ENCODE measurements around the gene TOP3B. TPM values are rescaled to one million over a fixed set of nuclear protein-coding genes. Genes with fewer than 3 reads are reported as not detected.

The TOP3B gene
- total RNA-seq, 1 donor from 2014 or later = 27.9 TPM

DNA sequence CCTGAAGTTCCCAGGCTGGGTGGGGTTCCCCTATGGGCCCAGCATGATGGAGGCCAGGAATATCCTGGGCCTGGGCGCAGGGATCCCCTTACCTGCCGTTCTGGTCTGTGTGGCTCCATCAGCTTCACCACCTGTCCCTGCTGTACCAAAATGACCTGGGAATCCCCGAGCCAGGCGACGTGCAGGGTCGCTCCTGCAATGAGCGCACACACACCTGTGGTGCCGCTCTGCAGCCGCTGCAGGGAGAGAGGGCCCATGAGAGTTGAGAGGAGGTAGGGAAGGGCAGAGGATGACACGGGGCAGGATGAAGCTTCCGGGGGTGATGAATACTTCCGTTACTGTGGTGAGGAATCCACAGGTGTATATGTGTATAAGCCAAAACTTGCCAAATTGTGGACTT lies 51.5 kb downstream of the TOP3B start:
- H3K4me3 ChIP-seq (ENCODE audit: low read depth, low read length) = no peak overlapping the region
- FAIRE-seq (no peak), DNase-seq (ENCODE audit: low read depth) (no peak)
- peaks cover 33% of the 10 kb centered on the region for H3K36me3 ChIP-seq (ENCODE audit: control insufficient read depth, insufficient read depth, low read length)
- no peaks in the 10 kb centered on the region for H3K27me3 ChIP-seq (ENCODE audit: control insufficient read depth, insufficient read depth, low read length)
- TF ChIP-seq, protein P1, sequence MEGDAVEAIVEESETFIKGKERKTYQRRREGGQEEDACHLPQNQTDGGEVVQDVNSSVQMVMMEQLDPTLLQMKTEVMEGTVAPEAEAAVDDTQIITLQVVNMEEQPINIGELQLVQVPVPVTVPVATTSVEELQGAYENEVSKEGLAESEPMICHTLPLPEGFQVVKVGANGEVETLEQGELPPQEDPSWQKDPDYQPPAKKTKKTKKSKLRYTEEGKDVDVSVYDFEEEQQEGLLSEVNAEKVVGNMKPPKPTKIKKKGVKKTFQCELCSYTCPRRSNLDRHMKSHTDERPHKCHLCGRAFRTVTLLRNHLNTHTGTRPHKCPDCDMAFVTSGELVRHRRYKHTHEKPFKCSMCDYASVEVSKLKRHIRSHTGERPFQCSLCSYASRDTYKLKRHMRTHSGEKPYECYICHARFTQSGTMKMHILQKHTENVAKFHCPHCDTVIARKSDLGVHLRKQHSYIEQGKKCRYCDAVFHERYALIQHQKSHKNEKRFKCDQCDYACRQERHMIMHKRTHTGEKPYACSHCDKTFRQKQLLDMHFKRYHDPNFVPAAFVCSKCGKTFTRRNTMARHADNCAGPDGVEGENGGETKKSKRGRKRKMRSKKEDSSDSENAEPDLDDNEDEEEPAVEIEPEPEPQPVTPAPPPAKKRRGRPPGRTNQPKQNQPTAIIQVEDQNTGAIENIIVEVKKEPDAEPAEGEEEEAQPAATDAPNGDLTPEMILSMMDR (IDR thresholded peaks at IDR 0.05; ENCODE audit: insufficient read depth, low read length, severe bottlenecking) = no peak

DNA sequence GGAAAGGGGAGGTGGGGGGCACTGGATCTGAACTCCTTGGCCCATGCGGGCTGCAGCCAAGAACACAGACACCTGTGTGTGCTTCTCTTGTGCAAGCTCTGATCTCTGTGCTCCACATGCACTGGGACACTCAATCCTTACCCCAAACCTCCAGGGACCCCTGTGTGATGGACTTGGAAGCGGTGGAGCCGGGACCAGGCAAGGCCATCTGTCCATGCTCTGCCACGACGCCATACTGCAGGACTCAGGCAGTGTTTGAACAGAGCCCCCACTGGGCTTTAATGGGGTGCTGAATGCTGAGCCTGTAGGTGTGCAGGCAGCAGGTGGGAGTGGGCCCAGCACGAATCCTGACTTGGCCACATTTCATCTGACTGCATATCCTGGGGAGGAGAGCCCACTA lies 53.3 kb downstream of the TOP3B start:
- H3K36me3 ChIP-seq (ENCODE audit: control insufficient read depth, insufficient read depth, low read length) = peaks cover 33% of the 10 kb centered on the region

DNA sequence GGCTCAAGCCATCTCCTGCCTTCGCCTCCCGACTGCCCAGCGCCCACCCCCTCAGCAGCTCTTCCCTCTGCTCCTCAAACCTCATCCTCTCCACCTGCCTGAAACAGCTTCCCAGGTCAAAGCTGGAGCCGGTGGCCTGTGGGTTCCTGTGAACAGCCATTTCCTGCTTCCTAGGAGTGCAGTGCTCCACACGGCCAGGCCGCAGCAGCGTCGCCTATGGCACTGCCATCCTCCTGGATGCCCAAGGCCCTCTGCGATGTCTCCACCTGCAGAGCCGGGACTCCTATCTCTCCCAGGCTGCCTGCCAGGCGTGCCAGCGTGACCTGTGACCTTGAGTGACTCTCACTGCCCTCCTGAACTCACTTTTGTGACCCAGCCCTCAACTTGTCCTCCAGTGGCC lies 54.5 kb downstream of the TOP3B start:
- FAIRE-seq = no peak

More for the DNA sequence above, 53.3 kb downstream of the TOP3B start:
- no peak overlapping the region for H3K4me3 ChIP-seq (ENCODE audit: low read depth, low read length)
- no peaks in the 10 kb centered on the region for H3K27me3 ChIP-seq (ENCODE audit: control insufficient read depth, insufficient read depth, low read length)
- FAIRE-seq (no peak), DNase-seq (ENCODE audit: low read depth) (no peak)
- TF ChIP-seq, protein P1 (IDR thresholded peaks at IDR 0.05; ENCODE audit: insufficient read depth, low read length, severe bottlenecking) = no peak

DNA sequence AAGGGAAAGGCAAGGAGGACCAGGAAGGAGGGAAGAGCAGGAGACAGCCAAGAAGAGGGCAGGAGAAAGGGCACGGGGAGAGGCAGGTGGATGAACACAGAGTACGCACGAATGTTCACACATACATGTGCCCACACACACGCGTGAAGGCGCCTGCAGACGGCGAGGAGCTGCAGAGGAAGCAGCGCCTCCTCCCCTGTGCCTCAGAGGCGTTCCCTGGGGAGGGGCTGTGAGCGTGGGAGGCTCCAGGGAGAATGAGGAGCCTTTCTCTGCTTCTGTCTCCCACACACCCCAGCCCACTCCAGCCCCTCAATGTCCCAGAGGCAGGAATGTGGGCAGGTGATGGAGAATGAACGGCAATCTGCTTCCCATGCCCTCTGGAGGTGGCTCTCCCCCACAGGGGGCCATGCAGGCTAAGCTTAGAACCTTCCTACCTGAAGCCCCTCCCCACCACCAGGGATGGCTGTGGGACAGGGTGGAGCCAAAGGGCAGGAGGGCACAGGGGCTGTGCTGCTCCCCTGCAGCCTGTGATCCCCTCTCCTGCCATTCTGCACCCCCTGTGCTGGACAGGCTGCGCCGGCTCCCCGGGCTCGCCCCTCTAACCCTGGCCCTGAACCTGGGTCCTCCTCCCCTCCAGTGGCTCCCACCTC lies 55.3 kb downstream of the TOP3B start:
- no peaks in the 10 kb centered on the region for H3K27me3 ChIP-seq (ENCODE audit: control insufficient read depth, insufficient read depth, low read length)
- H3K36me3 ChIP-seq (ENCODE audit: control insufficient read depth, insufficient read depth, low read length) = peaks cover 15% of the 10 kb centered on the region
- DNase-seq (ENCODE audit: low read depth) (no peak), FAIRE-seq (no peak)
- no peak overlapping the region for H3K4me3 ChIP-seq (ENCODE audit: low read depth, low read length)
- TF ChIP-seq, protein P1 (IDR thresholded peaks at IDR 0.05; ENCODE audit: insufficient read depth, low read length, severe bottlenecking) = no peak

More for the DNA sequence above, 54.5 kb downstream of the TOP3B start:
- H3K27me3 ChIP-seq (ENCODE audit: control insufficient read depth, insufficient read depth, low read length) = no peaks in the 10 kb centered on the region
- no peak for DNase-seq (ENCODE audit: low read depth)
- H3K4me3 ChIP-seq (ENCODE audit: low read depth, low read length) = no peak overlapping the region
- peaks cover 22% of the 10 kb centered on the region for H3K36me3 ChIP-seq (ENCODE audit: control insufficient read depth, insufficient read depth, low read length)
- TF ChIP-seq, protein P1 (IDR thresholded peaks at IDR 0.05; ENCODE audit: insufficient read depth, low read length, severe bottlenecking) = no peak

DNA sequence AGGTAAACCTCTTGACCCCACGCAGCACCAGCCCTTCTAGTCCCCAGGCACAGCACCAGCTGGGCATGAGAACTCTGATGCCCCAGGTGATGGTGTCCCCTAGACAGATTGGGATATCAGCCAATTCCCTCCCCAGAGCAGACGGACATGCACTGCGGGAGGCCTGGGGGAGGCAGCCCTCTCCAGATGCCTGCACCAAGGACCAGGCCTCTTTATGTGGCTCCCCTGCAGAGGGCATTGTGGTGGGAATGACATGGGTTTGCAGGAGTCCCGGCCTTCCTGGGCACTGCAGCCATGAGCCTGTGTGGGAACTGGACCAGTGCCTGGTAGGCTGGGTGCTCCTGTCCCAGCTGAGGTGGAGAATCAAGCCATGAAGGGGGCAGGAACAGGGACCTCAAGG lies 55.9 kb downstream of the TOP3B start:
- peaks cover 13% of the 10 kb centered on the region for H3K36me3 ChIP-seq (ENCODE audit: control insufficient read depth, insufficient read depth, low read length)
- no peak for DNase-seq (ENCODE audit: low read depth)
- TF ChIP-seq, protein P1 (IDR thresholded peaks at IDR 0.05; ENCODE audit: insufficient read depth, low read length, severe bottlenecking) = no peak
- H3K4me3 ChIP-seq (ENCODE audit: low read depth, low read length) = no peak overlapping the region
- no peaks in the 10 kb centered on the region for H3K27me3 ChIP-seq (ENCODE audit: control insufficient read depth, insufficient read depth, low read length)
- FAIRE-seq = no peak

DNA sequence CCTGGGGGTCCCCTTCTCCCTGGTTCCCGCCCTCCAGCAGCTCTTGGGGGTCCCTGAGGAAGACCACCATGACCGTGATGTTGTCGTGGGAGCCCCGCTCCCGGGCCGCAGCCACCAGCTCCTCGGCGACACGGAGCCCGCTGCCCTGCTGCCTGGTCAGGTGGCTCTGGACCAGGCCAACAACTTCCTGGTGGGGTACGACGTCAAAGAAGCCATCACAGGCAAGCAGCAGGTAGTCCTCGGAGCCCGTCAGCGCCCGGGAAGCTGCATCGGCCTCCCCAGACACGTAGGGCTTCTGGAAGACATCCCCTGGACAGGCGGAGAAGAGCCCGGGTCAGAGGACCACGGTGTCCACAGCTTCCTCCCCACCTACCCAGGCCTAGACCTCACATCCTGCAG lies 59.4 kb downstream of the TOP3B start:
- FAIRE-seq (no peak), DNase-seq (ENCODE audit: low read depth) (no peak)
- H3K27me3 ChIP-seq (ENCODE audit: control insufficient read depth, insufficient read depth, low read length) = no peaks in the 10 kb centered on the region
- no peak overlapping the region for H3K4me3 ChIP-seq (ENCODE audit: low read depth, low read length)
- TF ChIP-seq, protein P1 (IDR thresholded peaks at IDR 0.05; ENCODE audit: insufficient read depth, low read length, severe bottlenecking) = no peak
- peaks cover 2% of the 10 kb centered on the region for H3K36me3 ChIP-seq (ENCODE audit: control insufficient read depth, insufficient read depth, low read length)

Data from bronchial epithelial cell (primary cell).